Progenitor cell of endocrine pancreas (in vitro differentiated cells): ENCODE data around the gene MYPN. TPM values are rescaled to one million over a fixed set of nuclear protein-coding genes. Genes with fewer than 3 reads are reported as not detected.

Experiments used
- DNase-seq: peaks from one replicate; pipeline ENCODE4 v3.0.0; 2021; ENCODE audit warnings: low spot score; ENCODE audit not compliant: unreplicated experiment
- H3K27ac Mint-ChIP-seq: 2 replicates; pipeline ENCODE4 v1.8.0; 2021; ENCODE audit warnings: mild to moderate bottlenecking, moderate library complexity, mixed read lengths
- H3K27me3 Mint-ChIP-seq: 2 replicates; pipeline ENCODE4 v1.8.0; 2021; ENCODE audit warnings: mixed read lengths
- H3K36me3 Mint-ChIP-seq: 2 replicates; pipeline ENCODE4 v1.8.0; 2022; ENCODE audit warnings: mixed read lengths; ENCODE audit not compliant: insufficient read depth
- H3K4me1 Mint-ChIP-seq: 2 replicates; pipeline ENCODE4 v1.8.0; 2021; ENCODE audit warnings: low read depth, mixed read lengths
- H3K4me3 Mint-ChIP-seq: 2 replicates; pipeline ENCODE4 v1.8.0; 2021; ENCODE audit warnings: low read depth, mild to moderate bottlenecking, moderate library complexity, mixed read lengths
- H3K9me3 Mint-ChIP-seq: 2 replicates; pipeline ENCODE4 v1.8.0; 2021; ENCODE audit warnings: low read depth, mixed read lengths
- total RNA-seq: library from RNA; stranded (reverse); gene quantifications from 2 replicates; pipeline ENCODE4 v1.2.1, GENCODE V29; 2021
- TF ChIP-seq, protein P1 (sequence below): fragments of 200-600 bp; sonication (generic); IDR thresholded peaks from one replicate; pipeline ENCODE4 v1.5.0; 2021; ENCODE audit warnings: antibody characterized with exemption, mild to moderate bottlenecking; ENCODE audit not compliant: unreplicated experiment

Gene MYPN
- total RNA-seq, 1 donor from 2014 or later: 0.05 TPM

DNA sequence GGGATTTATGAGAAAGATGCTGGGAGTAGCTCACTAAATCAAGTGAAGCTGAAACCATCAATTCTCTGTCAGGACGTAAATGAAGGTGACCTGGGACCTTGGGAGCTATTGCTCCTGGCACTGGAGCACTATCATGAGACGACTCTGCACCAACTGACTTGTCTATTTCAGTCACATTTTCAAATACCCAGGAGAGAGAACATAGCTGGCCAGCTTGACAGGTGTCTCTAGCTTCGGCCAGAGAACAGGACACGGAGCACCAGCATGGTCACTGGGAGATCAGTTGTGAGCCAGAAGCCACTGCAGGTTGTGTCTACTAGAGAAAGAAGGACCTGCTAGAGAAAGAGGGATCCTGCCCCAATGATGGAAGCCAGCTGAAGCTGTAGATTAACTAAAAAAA, 140.0 kb downstream of the MYPN start:
- TF ChIP-seq, protein P1, sequence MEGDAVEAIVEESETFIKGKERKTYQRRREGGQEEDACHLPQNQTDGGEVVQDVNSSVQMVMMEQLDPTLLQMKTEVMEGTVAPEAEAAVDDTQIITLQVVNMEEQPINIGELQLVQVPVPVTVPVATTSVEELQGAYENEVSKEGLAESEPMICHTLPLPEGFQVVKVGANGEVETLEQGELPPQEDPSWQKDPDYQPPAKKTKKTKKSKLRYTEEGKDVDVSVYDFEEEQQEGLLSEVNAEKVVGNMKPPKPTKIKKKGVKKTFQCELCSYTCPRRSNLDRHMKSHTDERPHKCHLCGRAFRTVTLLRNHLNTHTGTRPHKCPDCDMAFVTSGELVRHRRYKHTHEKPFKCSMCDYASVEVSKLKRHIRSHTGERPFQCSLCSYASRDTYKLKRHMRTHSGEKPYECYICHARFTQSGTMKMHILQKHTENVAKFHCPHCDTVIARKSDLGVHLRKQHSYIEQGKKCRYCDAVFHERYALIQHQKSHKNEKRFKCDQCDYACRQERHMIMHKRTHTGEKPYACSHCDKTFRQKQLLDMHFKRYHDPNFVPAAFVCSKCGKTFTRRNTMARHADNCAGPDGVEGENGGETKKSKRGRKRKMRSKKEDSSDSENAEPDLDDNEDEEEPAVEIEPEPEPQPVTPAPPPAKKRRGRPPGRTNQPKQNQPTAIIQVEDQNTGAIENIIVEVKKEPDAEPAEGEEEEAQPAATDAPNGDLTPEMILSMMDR: no peak
- peaks cover 7% of the 10 kb centered on the region for H3K4me1 Mint-ChIP-seq
- no peaks in the 10 kb centered on the region for H3K36me3 Mint-ChIP-seq
- no peak overlapping the region for H3K4me3 Mint-ChIP-seq
- no peaks in the 10 kb centered on the region for H3K27me3 Mint-ChIP-seq
- no peak for DNase-seq
- H3K9me3 Mint-ChIP-seq: no peaks in the 10 kb centered on the region
- no peak overlapping the region for H3K27ac Mint-ChIP-seq

- H3K4me1 Mint-ChIP-seq: peaks cover 7% of the 10 kb centered on the region
- DNase-seq: no peak
- peak overlapping the region; percentile 33 for H3K27ac Mint-ChIP-seq
- H3K27me3 Mint-ChIP-seq: peaks cover 2% of the 10 kb centered on the region
- TF ChIP-seq, protein P1: no peak
- no peaks in the 10 kb centered on the region for H3K36me3 Mint-ChIP-seq
- no peak overlapping the region for H3K4me3 Mint-ChIP-seq
- H3K9me3 Mint-ChIP-seq: no peaks in the 10 kb centered on the region
These were observed 141.9 kb downstream of the MYPN start for GRCh38 chr10:68251151-68251550.

DNA sequence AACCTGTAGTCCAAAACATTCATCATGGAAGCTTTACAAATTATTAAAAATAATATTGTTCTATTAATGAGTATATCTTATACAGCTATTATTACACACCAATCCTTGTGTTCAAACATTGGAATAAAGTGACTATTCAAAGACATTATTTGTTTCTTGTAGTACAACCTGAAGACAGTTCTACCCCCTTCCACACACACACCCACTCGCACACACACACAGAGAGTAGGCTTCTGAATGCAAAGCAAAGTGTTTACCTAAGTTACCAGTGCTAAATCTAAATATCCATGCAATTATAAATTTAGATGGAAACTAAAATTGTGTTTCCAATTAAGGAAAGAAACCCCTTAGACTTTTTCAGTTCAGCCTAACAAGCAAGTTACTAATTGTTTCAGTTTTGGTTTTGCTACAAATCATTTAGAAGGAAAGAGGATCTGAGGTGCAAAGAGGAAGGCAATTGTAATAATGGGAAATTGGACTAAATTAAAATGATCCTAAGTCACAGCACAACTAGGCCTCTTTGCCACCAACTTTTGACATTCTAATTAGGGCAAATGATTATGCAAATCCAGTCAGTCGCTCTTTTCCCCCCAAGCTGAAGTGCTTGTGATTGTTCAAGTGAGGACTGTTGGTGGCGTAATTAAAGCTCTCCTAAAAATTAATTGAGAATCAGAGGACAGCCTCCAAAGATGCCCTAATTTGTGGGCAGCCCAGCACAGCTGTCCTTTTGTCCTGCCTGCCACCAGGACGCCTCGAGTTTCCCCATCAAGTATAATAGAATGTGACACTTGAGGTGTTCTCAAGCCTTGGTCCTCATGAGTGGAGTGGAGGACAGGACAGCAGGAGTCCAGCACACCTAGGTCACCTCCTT, 142.6 kb downstream of the MYPN start:
- H3K27me3 Mint-ChIP-seq: peaks cover 2% of the 10 kb centered on the region

GRCh38 chr10:68253346-68253745, 144.1 kb downstream of the MYPN start:
- peaks cover 7% of the 10 kb centered on the region for H3K4me1 Mint-ChIP-seq
- H3K4me3 Mint-ChIP-seq: no peak overlapping the region
- TF ChIP-seq, protein P1: no peak
- H3K36me3 Mint-ChIP-seq: no peaks in the 10 kb centered on the region
- no peak for DNase-seq
- no peak overlapping the region for H3K27ac Mint-ChIP-seq
- H3K9me3 Mint-ChIP-seq: no peaks in the 10 kb centered on the region
- H3K27me3 Mint-ChIP-seq: peaks cover 2% of the 10 kb centered on the region

More for the DNA sequence above, 142.6 kb downstream of the MYPN start:
- no peaks in the 10 kb centered on the region for H3K9me3 Mint-ChIP-seq
- peaks cover 7% of the 10 kb centered on the region for H3K4me1 Mint-ChIP-seq
- TF ChIP-seq, protein P1: no peak
- DNase-seq: no peak
- H3K4me3 Mint-ChIP-seq: no peak overlapping the region
- no peaks in the 10 kb centered on the region for H3K36me3 Mint-ChIP-seq
- H3K27ac Mint-ChIP-seq: no peak overlapping the region

GRCh38 chr10:68261132-68261856, 152.0 kb downstream of the MYPN start:
- H3K4me1 Mint-ChIP-seq: no peaks in the 10 kb centered on the region
- peaks cover 2% of the 10 kb centered on the region for H3K36me3 Mint-ChIP-seq
- H3K4me3 Mint-ChIP-seq: no peak overlapping the region
- no peaks in the 10 kb centered on the region for H3K27me3 Mint-ChIP-seq
- TF ChIP-seq, protein P1: no peak
- H3K27ac Mint-ChIP-seq: no peak overlapping the region
- no peak for DNase-seq
- H3K9me3 Mint-ChIP-seq: peaks cover 3% of the 10 kb centered on the region
